Endothelial cell of umbilical vein (primary cell): ENCODE measurements around the gene GPR146. TPM values are rescaled to one million over a fixed set of nuclear protein-coding genes. Genes with fewer than 3 reads are reported as not detected.

ENCODE experiments used
- BruUV-seq: library from RNA; stranded (reverse); fragments of 400-500 nt; replicated peaks from 2 replicates; lab custom pipeline; 2021; lab: Mats Ljungman, UMichigan
- CTCF ChIA-PET: fragments of 300-600, 350-600 bp; sonication (Branson Sonifier 250); formaldehyde crosslinking; loops from one replicate; lab custom pipeline; 2021; ENCODE audit warnings: antibody characterized with exemption, inconsistent platforms; lab: Charles Lee
- POLR2A ChIA-PET: fragments of 300-600, 350-600 bp; sonication (Branson Sonifier 250); formaldehyde crosslinking; loops from one replicate; lab custom pipeline; 2021; ENCODE audit warnings: antibody characterized with exemption, inconsistent platforms; lab: Charles Lee
- DNase-seq: peaks from one replicate; pipeline ENCODE4 v3.0.0-alpha.2; 2011; ENCODE audit warnings: low read depth, low spot score
- FAIRE-seq: peaks from 2 replicates; lab custom pipeline; 2011; peaks lifted over from hg19 to GRCh38; lab: Jason Lieb, UNC
- H2AFZ ChIP-seq: 2 replicates; pipeline ENCODE4 v1.6.0; 2012; ENCODE audit warnings: low read depth, low read length, control low read depth, inconsistent platforms
- H3K27ac ChIP-seq: 2 replicates; pipeline ENCODE4 v1.5.1; 2011; ENCODE audit warnings: low read depth, mild to moderate bottlenecking, control low read depth, low read length, moderate library complexity; ENCODE audit not compliant: insufficient read depth
- H3K27me3 ChIP-seq, 2 experiments: 2 replicates each; pipeline versions ENCODE4 v1.6.0 to v1.6.1; 2011; ENCODE audit warnings: low read length in 2 of 2, mixed read lengths in 1 of 2; ENCODE audit not compliant: control insufficient read depth in 2 of 2, insufficient read depth in 2 of 2
- H3K36me3 ChIP-seq, 2 experiments: 2 replicates in 1 of 2; 3 replicates in 1 of 2; pipeline ENCODE4 v1.5.1; 2011; ENCODE audit warnings: low read length in 2 of 2, mild to moderate bottlenecking in 1 of 2, moderate library complexity in 1 of 2; ENCODE audit not compliant: control insufficient read depth in 2 of 2, insufficient read depth in 2 of 2; ENCODE audit errors: extremely low read depth in 1 of 2
- H3K4me1 ChIP-seq: 3 replicates; pipeline ENCODE4 v1.5.1; 2011; ENCODE audit warnings: mild to moderate bottlenecking, low read length; ENCODE audit not compliant: control insufficient read depth, insufficient read depth; ENCODE audit errors: extremely low read depth
- H3K4me2 ChIP-seq: 2 replicates; pipeline ENCODE4 v1.6.1; 2011; ENCODE audit warnings: low read length, control low read depth, mixed read lengths; ENCODE audit not compliant: insufficient read depth
- H3K4me3 ChIP-seq, 3 experiments: fragments of 200-600 bp in 1 of 3; sonication (generic), shearing (Covaris generic) in 1 of 3; replicated peaks in 1 of 3; 2 replicates each; pipeline ENCODE4 v1.5.1; 2011 to 2016; ENCODE audit warnings: control low read depth in 3 of 3, low read length in 3 of 3, mild to moderate bottlenecking in 2 of 3, inconsistent platforms in 1 of 3, low read depth in 1 of 3, moderate library complexity in 1 of 3; ENCODE audit not compliant: insufficient read depth in 1 of 3
- H3K79me2 ChIP-seq: 2 replicates; pipeline ENCODE4 v1.6.0; 2012; ENCODE audit warnings: low read length, inconsistent platforms; ENCODE audit not compliant: control insufficient read depth, insufficient read depth
- H3K9ac ChIP-seq: replicated peaks from 2 replicates; pipeline ENCODE3; 2011; ENCODE audit warnings: low read length, control low read depth; ENCODE audit not compliant: insufficient read depth; ENCODE audit errors: extremely low read depth
- H3K9me1 ChIP-seq: replicated peaks from 3 replicates; pipeline ENCODE4 v1.6.0; 2011; ENCODE audit warnings: mild to moderate bottlenecking, low read length; ENCODE audit not compliant: control insufficient read depth, insufficient read depth; ENCODE audit errors: extremely low read depth
- H3K9me3 ChIP-seq: replicated peaks from 2 replicates; pipeline ENCODE4 v1.5.1; 2012; ENCODE audit warnings: low read length, inconsistent platforms; ENCODE audit not compliant: control insufficient read depth, insufficient read depth
- H4K20me1 ChIP-seq: replicated peaks from 2 replicates; pipeline ENCODE3; 2011; ENCODE audit warnings: mild to moderate bottlenecking, low read length; ENCODE audit not compliant: control insufficient read depth, insufficient read depth; ENCODE audit errors: extremely low read depth
- CTCF ChIP-seq, 2 donors: IDR thresholded peaks; 1 replicate in 1 of 2; 2 replicates in 1 of 2; pipeline ENCODE4 v1.5.1; 2011; ENCODE audit warnings: low read length in 2 of 2, mild to moderate bottlenecking in 2 of 2, moderate library complexity in 2 of 2, control low read depth in 1 of 2, inconsistent platforms in 1 of 2, low read depth in 1 of 2; ENCODE audit not compliant: insufficient read depth in 1 of 2; ENCODE audit errors: extremely low read depth in 1 of 2
- EZH2 ChIP-seq: IDR thresholded peaks from 2 replicates; pipeline ENCODE4 v1.6.1; 2012; ENCODE audit warnings: borderline replicate concordance, low read depth, mild to moderate bottlenecking, moderate library complexity, low read length, inconsistent platforms; ENCODE audit not compliant: severe bottlenecking
- FOS ChIP-seq: IDR thresholded peaks from 2 replicates; pipeline ENCODE4 v1.6.1; 2011; ENCODE audit warnings: mild to moderate bottlenecking, low read length, moderate library complexity, borderline replicate concordance; ENCODE audit not compliant: insufficient read depth
- GATA2 ChIP-seq: IDR thresholded peaks from 2 replicates; pipeline ENCODE4 v1.7.0; 2011; ENCODE audit warnings: low read depth, mild to moderate bottlenecking, moderate library complexity, mixed read lengths, low read length; ENCODE audit not compliant: insufficient read length, insufficient read depth
- JUN ChIP-seq: IDR thresholded peaks from 2 replicates; pipeline ENCODE4 v1.6.1; 2011; ENCODE audit warnings: borderline replicate concordance, low read depth; ENCODE audit not compliant: insufficient read length, insufficient read depth
- MAX ChIP-seq: IDR thresholded peaks from 2 replicates; pipeline ENCODE4 v1.6.1; 2011; ENCODE audit not compliant: insufficient read depth, insufficient read length
- MYC ChIP-seq: IDR thresholded peaks from one replicate; pipeline ENCODE4 v1.6.1; 2011; ENCODE audit warnings: mild to moderate bottlenecking, low read depth, low read length
- POLR2A ChIP-seq: IDR thresholded peaks from 2 replicates; pipeline ENCODE4 v1.6.1; 2012; ENCODE audit warnings: low read depth, mild to moderate bottlenecking, control low read depth, low read length
- POLR2AphosphoS5 ChIP-seq: IDR thresholded peaks from 2 replicates; pipeline ENCODE4 v1.6.1; 2012; ENCODE audit warnings: low read depth, mild to moderate bottlenecking, control low read depth, low read length, moderate library complexity; ENCODE audit not compliant: insufficient read depth
- dilution Hi-C: fragments of 300-500 bp; cut with MboI; formaldehyde crosslinking; loops from one replicate; pipeline ENCODE4 v1.15.0; 2019; ENCODE audit warnings: low sequenced_read_pairs; ENCODE audit not compliant: extremely low pct_ligation_motif_present
- intact Hi-C: fragments of 100-400 bp; cut with micrococcal nuclease; formaldehyde crosslinking; loops from one replicate; pipeline ENCODE4 v1.10.0; 2022
- polyA plus RNA-seq, 4 experiments: library from polyadenylated mRNA; depleted of rRNA in 3 of 4; stranded (reverse) in 3 of 4; unstranded in 1 of 4; fragments of >200 nt; gene quantifications; 2 replicates each; pipeline versions ENCODE4 v1.2.1 to v1.2.3, GENCODE V29; 2011 to 2012; ENCODE audit warnings: missing spikeins in 1 of 4
- total RNA-seq: library from RNA; stranded (reverse); gene quantifications from 2 replicates; pipeline ENCODE4 v1.2.3, GENCODE V29; 2021

GPR146 gene
- total and polyA plus RNA-seq, 2 donors (not counting 3 experiments of a cell fraction or from before 2014, with no cell fraction given) = 18.5 to 44.8 TPM

- POLR2A ChIA-PET = no interaction called here
- no peaks in the 10 kb centered on the region for H3K36me3 ChIP-seq
- no peak for FAIRE-seq
- no peak overlapping the region for H3K27ac ChIP-seq
- H2AFZ ChIP-seq = no peak overlapping the region
- no peaks in the 10 kb centered on the region for H3K9me1 ChIP-seq
- no peaks in the 10 kb centered on the region for H3K9me3 ChIP-seq
- H3K27me3 ChIP-seq = no peaks in the 10 kb centered on the region
- H3K4me1 ChIP-seq = no peaks in the 10 kb centered on the region
- H3K4me3 ChIP-seq = no peak overlapping the region
- CTCF ChIA-PET = interaction anchor here (5.5 kb wide), 1 partner anchor 45 kb away, joined by 46 read pairs; no protein-coding TSS in a partner anchor
- intact Hi-C loops = no loop called here
- no peak overlapping the region for H3K9ac ChIP-seq
- no TSS peak for BruUV-seq
- H4K20me1 ChIP-seq = no peaks in the 10 kb centered on the region
- TF ChIP-seq POLR2A (no peak), FOS (no peak), POLR2AphosphoS5 (no peak), MYC (no peak), CTCF (IDR thresholded peaks at IDR 0.05; ENCODE audit: extremely low read depth in 1 of 2, insufficient read depth in 1 of 2, low read depth in 1 of 2, low read length in 2 of 2) (no peak), EZH2 (no peak), MAX (no peak), JUN (no peak), GATA2 (no peak)
- H3K4me2 ChIP-seq = no peak overlapping the region
- dilution Hi-C loops = no loop called here
- no peak for DNase-seq
- H3K79me2 ChIP-seq = peaks cover 8% of the 10 kb centered on the region
Measured at GRCh38 chr7:1019789-1020610, 24.3 kb upstream of the GPR146 start.
